DMS53 treated with DMSO at 0.1 percent for 48 hours (cell line): ENCODE measurements around the gene ZNF891.

ENCODE experiments used
- DNase-seq: peaks from one replicate; lab custom pipeline; 2025; ENCODE audit not compliant: unreplicated experiment; lab: John Stamatoyannopoulos, UW

The ZNF891 gene

GRCh38 chr12:133063556-133063955 is 66.5 kb downstream of the ZNF891 start:
- DNase-seq = no peak

- DNase-seq = no peak
These were observed 68.1 kb downstream of the ZNF891 start for GRCh38 chr12:133061954-133062353.

- DNase-seq = peak; percentile 30
These were observed 71.6 kb downstream of the ZNF891 start for GRCh38 chr12:133058203-133059113.

GRCh38 chr12:133057446-133057845 is 72.6 kb downstream of the ZNF891 start:
- DNase-seq = no peak
